Suppressor macrophage treated with lipopolysaccharide for 4 hours (primary cell): ENCODE measurements around the gene ADGRV1.
A peak's percentile ranks its signal among the peaks of the same experiment; 100 is the strongest.
"Not testable (repeated sequence)": the region's sequence is repeated elsewhere in the genome, so short reads cannot be mapped to it uniquely, and the experiment has no call there.

Experiments
- DNase-seq: peaks from one replicate; pipeline ENCODE4 v3.0.0-alpha.2; 2020

ADGRV1 gene

GRCh38 chr5:90654215-90654614, 95.6 kb downstream of the ADGRV1 start:
- no peak for DNase-seq

- DNase-seq = no peak
These were observed 96.8 kb downstream of the ADGRV1 start for GRCh38 chr5:90655423-90655822.

- DNase-seq = no peak
These were observed 98.4 kb downstream of the ADGRV1 start for GRCh38 chr5:90657030-90657429.

- no peak for DNase-seq
These were observed 99.2 kb downstream of the ADGRV1 start for GRCh38 chr5:90657788-90658187.

- DNase-seq = no peak
These were observed 100.0 kb downstream of the ADGRV1 start for GRCh38 chr5:90658620-90659019.

GRCh38 chr5:90668079-90668565, 109.5 kb downstream of the ADGRV1 start:
- not testable (repeated sequence) for DNase-seq

GRCh38 chr5:90675222-90675621, 116.6 kb downstream of the ADGRV1 start:
- DNase-seq = no peak

GRCh38 chr5:90680921-90681563, 122.4 kb downstream of the ADGRV1 start:
- DNase-seq = no peak

- DNase-seq = no peak
These were observed 123.7 kb downstream of the ADGRV1 start for GRCh38 chr5:90682278-90682677.

- DNase-seq = no peak
These were observed 126.9 kb downstream of the ADGRV1 start for GRCh38 chr5:90685425-90686022.

GRCh38 chr5:90686363-90686762, 127.8 kb downstream of the ADGRV1 start:
- not testable (repeated sequence) for DNase-seq

- DNase-seq = not testable (repeated sequence)
These were observed 128.9 kb downstream of the ADGRV1 start for GRCh38 chr5:90687458-90687857.

- no peak for DNase-seq
These were observed 130.5 kb downstream of the ADGRV1 start for GRCh38 chr5:90689064-90689463.

GRCh38 chr5:90690307-90690706, 131.7 kb downstream of the ADGRV1 start:
- peak; percentile 50 for DNase-seq

GRCh38 chr5:90691533-90691932, 132.9 kb downstream of the ADGRV1 start:
- DNase-seq = no peak

- peak; percentile 55 for DNase-seq
These were observed 137.6 kb downstream of the ADGRV1 start for GRCh38 chr5:90696153-90696552.

- no peak for DNase-seq
These were observed 141.7 kb downstream of the ADGRV1 start for GRCh38 chr5:90700299-90700698.

- no peak for DNase-seq
These were observed 145.3 kb downstream of the ADGRV1 start for GRCh38 chr5:90703932-90704331.

GRCh38 chr5:90707698-90708097, 149.1 kb downstream of the ADGRV1 start:
- no peak for DNase-seq

- peak; percentile 50 for DNase-seq
These were observed 150.9 kb downstream of the ADGRV1 start for GRCh38 chr5:90709323-90710155.

GRCh38 chr5:90718387-90718786, 159.8 kb downstream of the ADGRV1 start:
- DNase-seq = no peak

GRCh38 chr5:90739567-90739966, 181.0 kb downstream of the ADGRV1 start:
- no peak for DNase-seq

- DNase-seq = no peak
These were observed 181.7 kb downstream of the ADGRV1 start for GRCh38 chr5:90740244-90740799.
